CD4-positive, CD25-positive, alpha-beta regulatory T cell (primary cell): ENCODE results near the gene ATP13A4. TPM values are rescaled to one million over a fixed set of nuclear protein-coding genes. Genes with fewer than 3 reads are reported as not detected.

Experiments
- ATAC-seq, 2 donors: fragments of 150-1000 bp; cut with Tn5 transposase; one replicate each; pipeline ENCODE4 v1.10.0; 2021; ENCODE audit warnings: low read depth in 2 of 2, moderate number of reproducible peaks in 2 of 2, moderate library complexity in 1 of 2
- DNase-seq, 3 donors: peaks; one replicate each; pipeline versions ENCODE4 v3.0.0 to v3.0.0-alpha.2; 2012 to 2022; ENCODE audit warnings: mixed read lengths in 1 of 3
- H3K27ac ChIP-seq: one replicate; pipeline ENCODE4 v1.7.0; 2013; ENCODE audit warnings: mild to moderate bottlenecking, low read length; ENCODE audit not compliant: insufficient read depth, poor library complexity, severe bottlenecking
- H3K27me3 ChIP-seq: one replicate; pipeline ENCODE4 v1.7.0; 2013; ENCODE audit warnings: low read length; ENCODE audit not compliant: control insufficient read depth, insufficient read depth
- H3K36me3 ChIP-seq: one replicate; pipeline ENCODE4 v1.7.0; 2013; ENCODE audit warnings: mild to moderate bottlenecking, low read length, moderate library complexity; ENCODE audit not compliant: control insufficient read depth, insufficient read depth
- H3K4me1 ChIP-seq: 2 replicates; pipeline ENCODE4 v1.7.0; 2013; ENCODE audit warnings: mild to moderate bottlenecking, low read length; ENCODE audit not compliant: insufficient read depth, control insufficient read depth, poor library complexity, severe bottlenecking
- H3K4me3 ChIP-seq: one replicate; pipeline ENCODE4 v1.7.0; 2013; ENCODE audit warnings: low read depth, mild to moderate bottlenecking, low read length, moderate library complexity
- H3K9me3 ChIP-seq, 2 experiments: 1 replicate in 1 of 2; 2 replicates in 1 of 2; pipeline ENCODE4 v1.7.0; 2013; ENCODE audit warnings: low read length in 2 of 2, mild to moderate bottlenecking in 1 of 2, moderate library complexity in 1 of 2; ENCODE audit not compliant: control insufficient read depth in 2 of 2
- H3K27ac Mint-ChIP-seq, 3 donors: one replicate each; pipeline ENCODE4 v1.8.0; 2020 to 2022; ENCODE audit warnings: mild to moderate bottlenecking in 3 of 3, mixed read lengths in 3 of 3, moderate library complexity in 2 of 3
- H3K27me3 Mint-ChIP-seq: one replicate; pipeline ENCODE4 v1.8.0; 2022; ENCODE audit warnings: mild to moderate bottlenecking, mixed read lengths
- H3K36me3 Mint-ChIP-seq: one replicate; pipeline ENCODE4 v1.8.0; 2020; ENCODE audit warnings: mixed read lengths
- H3K4me1 Mint-ChIP-seq, 4 donors: one replicate each; pipeline ENCODE4 v1.8.0; 2020 to 2022; ENCODE audit warnings: mixed read lengths in 4 of 4, mild to moderate bottlenecking in 1 of 4
- H3K4me3 Mint-ChIP-seq, 4 donors: one replicate each; pipeline ENCODE4 v1.8.0; 2020 to 2022; ENCODE audit warnings: mild to moderate bottlenecking in 4 of 4, mixed read lengths in 4 of 4, moderate library complexity in 3 of 4
- H3K9me3 Mint-ChIP-seq, 7 donors: one replicate each; pipeline ENCODE4 v1.8.0; 2020 to 2022; ENCODE audit warnings: mixed read lengths in 7 of 7, mild to moderate bottlenecking in 3 of 7, moderate library complexity in 2 of 7
- polyA plus RNA-seq, 4 donors: library from polyadenylated mRNA; unstranded; fragments of 300-500 nt; fragmentation: Illumina TruSeq; gene quantifications; one replicate each; pipeline ENCODE4 v1.2.3, GENCODE V29; 2021
- total RNA-seq: library from RNA; stranded (reverse); gene quantifications from one replicate; pipeline ENCODE4 v1.2.3, GENCODE V29; 2022

Gene ATP13A4
- total and polyA plus RNA-seq, 5 donors from 2014 or later: 1.6 TPM; not detected in 4

- peak; percentile 9 to 69 (median 35) for DNase-seq
These were observed 17.8 kb upstream of the ATP13A4 start for GRCh38 chr3:193572426-193572908.

GRCh38 chr3:193569119-193569518 is 14.4 kb upstream of the ATP13A4 start:
- Histone ChIP-seq H3K9me3 (no peaks in the 10 kb centered on the region), H3K36me3 (no peaks in the 10 kb centered on the region), H3K4me3 (no peak overlapping the region), H3K27me3 (no peaks in the 10 kb centered on the region), H3K4me1 (no peaks in the 10 kb centered on the region), H3K27ac (no peak overlapping the region)
- peaks cover 17% of the 10 kb centered on the region for H3K27me3 Mint-ChIP-seq
- H3K4me1 Mint-ChIP-seq: peaks cover 0 to 2% (median 0%) of the 10 kb centered on the region in 4 donors
- ATAC-seq (no peak), DNase-seq (no peak)
- no peak overlapping the region for H3K4me3 Mint-ChIP-seq
- no peak overlapping the region for H3K27ac Mint-ChIP-seq
- no peaks in the 10 kb centered on the region for H3K9me3 Mint-ChIP-seq
- no peaks in the 10 kb centered on the region for H3K36me3 Mint-ChIP-seq

More at GRCh38 chr3:193572426-193572908, 17.8 kb upstream of the ATP13A4 start:
- Histone ChIP-seq H3K36me3 (no peaks in the 10 kb centered on the region), H3K4me1 (no peaks in the 10 kb centered on the region), H3K27me3 (no peaks in the 10 kb centered on the region), H3K4me3 (no peak overlapping the region), H3K9me3 (no peaks in the 10 kb centered on the region), H3K27ac (no peak overlapping the region)
- Mint-ChIP-seq H3K4me3 (no peak overlapping the region), H3K9me3 (no peaks in the 10 kb centered on the region), H3K27me3 (peaks cover 17% of the 10 kb centered on the region), H3K36me3 (no peaks in the 10 kb centered on the region), H3K27ac (no peak overlapping the region), H3K4me1 (peaks cover 0 to 2% (median 0%) of the 10 kb centered on the region in 4 donors)
- no peak for ATAC-seq

- no peaks in the 10 kb centered on the region for H3K4me1 Mint-ChIP-seq
- H3K27me3 Mint-ChIP-seq: peaks cover 12% of the 10 kb centered on the region
- H3K4me3 Mint-ChIP-seq: no peak overlapping the region
- no peaks in the 10 kb centered on the region for H3K9me3 Mint-ChIP-seq
- Histone ChIP-seq H3K36me3 (no peaks in the 10 kb centered on the region), H3K27ac (no peak overlapping the region), H3K4me3 (no peak overlapping the region), H3K27me3 (no peaks in the 10 kb centered on the region), H3K9me3 (no peaks in the 10 kb centered on the region), H3K4me1 (no peaks in the 10 kb centered on the region)
- H3K27ac Mint-ChIP-seq: no peak overlapping the region
- H3K36me3 Mint-ChIP-seq: no peaks in the 10 kb centered on the region
- DNase-seq: peak in 1 of 3 donors; percentile 5
- no peak for ATAC-seq
These were observed 9.3 kb upstream of the ATP13A4 start for GRCh38 chr3:193564012-193564411.

GRCh38 chr3:193563426-193563825 is 8.7 kb upstream of the ATP13A4 start:
- H3K9me3 ChIP-seq: no peaks in the 10 kb centered on the region
- H3K36me3 ChIP-seq: no peaks in the 10 kb centered on the region
- no peaks in the 10 kb centered on the region for H3K36me3 Mint-ChIP-seq
- H3K9me3 Mint-ChIP-seq: no peaks in the 10 kb centered on the region
- no peaks in the 10 kb centered on the region for H3K4me1 ChIP-seq
- no peak overlapping the region for H3K4me3 ChIP-seq
- no peak overlapping the region for H3K4me3 Mint-ChIP-seq
- DNase-seq (no peak), ATAC-seq (no peak)
- H3K27me3 Mint-ChIP-seq: peaks cover 10% of the 10 kb centered on the region
- no peaks in the 10 kb centered on the region for H3K4me1 Mint-ChIP-seq
- no peak overlapping the region for H3K27ac Mint-ChIP-seq
- H3K27me3 ChIP-seq: no peaks in the 10 kb centered on the region
- H3K27ac ChIP-seq: no peak overlapping the region

GRCh38 chr3:193560870-193561269 is 6.2 kb upstream of the ATP13A4 start:
- Mint-ChIP-seq H3K27ac (no peak overlapping the region), H3K9me3 (no peaks in the 10 kb centered on the region), H3K4me1 (no peaks in the 10 kb centered on the region), H3K27me3 (peaks cover 4% of the 10 kb centered on the region), H3K36me3 (no peaks in the 10 kb centered on the region), H3K4me3 (no peak overlapping the region)
- H3K27me3 ChIP-seq: no peaks in the 10 kb centered on the region
- H3K4me1 ChIP-seq: no peaks in the 10 kb centered on the region
- no peak overlapping the region for H3K4me3 ChIP-seq
- no peak for DNase-seq
- no peak overlapping the region for H3K27ac ChIP-seq
- ATAC-seq: no peak
- H3K9me3 ChIP-seq: no peaks in the 10 kb centered on the region
- no peaks in the 10 kb centered on the region for H3K36me3 ChIP-seq

GRCh38 chr3:193560091-193560490 is 5.4 kb upstream of the ATP13A4 start:
- ATAC-seq (no peak), DNase-seq (no peak)
- peaks cover 4% of the 10 kb centered on the region for H3K27me3 Mint-ChIP-seq
- no peak overlapping the region for H3K4me3 ChIP-seq
- no peaks in the 10 kb centered on the region for H3K9me3 ChIP-seq
- no peaks in the 10 kb centered on the region for H3K27me3 ChIP-seq
- H3K4me1 Mint-ChIP-seq: no peaks in the 10 kb centered on the region
- H3K36me3 Mint-ChIP-seq: no peaks in the 10 kb centered on the region
- no peaks in the 10 kb centered on the region for H3K36me3 ChIP-seq
- no peak overlapping the region for H3K27ac ChIP-seq
- H3K9me3 Mint-ChIP-seq: no peaks in the 10 kb centered on the region
- H3K4me1 ChIP-seq: no peaks in the 10 kb centered on the region
- H3K27ac Mint-ChIP-seq: no peak overlapping the region
- no peak overlapping the region for H3K4me3 Mint-ChIP-seq

- Histone ChIP-seq H3K4me1 (no peaks in the 10 kb centered on the region), H3K27me3 (no peaks in the 10 kb centered on the region), H3K36me3 (no peaks in the 10 kb centered on the region), H3K9me3 (no peaks in the 10 kb centered on the region), H3K27ac (no peak overlapping the region), H3K4me3 (no peak overlapping the region)
- peak in 1 of 3 donors; percentile 3 for DNase-seq
- H3K27me3 Mint-ChIP-seq: peaks cover 4% of the 10 kb centered on the region
- no peak overlapping the region for H3K27ac Mint-ChIP-seq
- H3K4me3 Mint-ChIP-seq: no peak overlapping the region
- ATAC-seq: no peak
- no peaks in the 10 kb centered on the region for H3K36me3 Mint-ChIP-seq
- H3K9me3 Mint-ChIP-seq: no peaks in the 10 kb centered on the region
- no peaks in the 10 kb centered on the region for H3K4me1 Mint-ChIP-seq
These were observed 4.4 kb upstream of the ATP13A4 start for GRCh38 chr3:193559100-193559499.

GRCh38 chr3:193556841-193557240 is 2.1 kb upstream of the ATP13A4 start:
- Mint-ChIP-seq H3K27ac (no peak overlapping the region), H3K4me3 (no peak overlapping the region), H3K9me3 (no peaks in the 10 kb centered on the region), H3K27me3 (peaks cover 10% of the 10 kb centered on the region), H3K36me3 (no peaks in the 10 kb centered on the region), H3K4me1 (no peaks in the 10 kb centered on the region)
- no peaks in the 10 kb centered on the region for H3K36me3 ChIP-seq
- no peaks in the 10 kb centered on the region for H3K9me3 ChIP-seq
- H3K27ac ChIP-seq: no peak overlapping the region
- no peaks in the 10 kb centered on the region for H3K4me1 ChIP-seq
- H3K4me3 ChIP-seq: no peak overlapping the region
- ATAC-seq (no peak), DNase-seq (no peak)
- H3K27me3 ChIP-seq: no peaks in the 10 kb centered on the region
